Liver (tissue), 9 donors: ENCODE results near the gene RAN. TPM values are rescaled to one million over a fixed set of nuclear protein-coding genes. Genes with fewer than 3 reads are reported as not detected.

ENCODE experiments used
- DNase-seq: peaks from one replicate; pipeline ENCODE4 v3.0.0-alpha.2; 2017; ENCODE audit warnings: low spot score
- H3K27ac ChIP-seq, 2 donors: one replicate each; pipeline ENCODE4 v1.7.0; 2013; ENCODE audit warnings: inconsistent platforms in 2 of 2, low read length in 2 of 2, control low read depth in 1 of 2, low read depth in 1 of 2, mild to moderate bottlenecking in 1 of 2
- H3K27me3 ChIP-seq, 4 donors: one replicate each; pipeline versions ENCODE4 v1.6.1 to v1.7.0; 2013; ENCODE audit warnings: low read length in 3 of 4, inconsistent platforms in 1 of 4, mild to moderate bottlenecking in 1 of 4, moderate library complexity in 1 of 4; ENCODE audit not compliant: control insufficient read depth in 4 of 4, insufficient read depth in 4 of 4
- H3K36me3 ChIP-seq, 4 donors: one replicate each; pipeline versions ENCODE4 v1.6.1 to v1.7.0; 2013; ENCODE audit warnings: low read length in 3 of 4, mild to moderate bottlenecking in 3 of 4, low read depth in 1 of 4, moderate library complexity in 1 of 4; ENCODE audit not compliant: control insufficient read depth in 4 of 4, insufficient read depth in 3 of 4
- H3K4me1 ChIP-seq, 4 donors: one replicate each; pipeline versions ENCODE4 v1.6.1 to v1.7.0; 2013; ENCODE audit warnings: low read length in 3 of 4, mild to moderate bottlenecking in 3 of 4, moderate library complexity in 1 of 4; ENCODE audit not compliant: control insufficient read depth in 4 of 4, insufficient read depth in 4 of 4
- H3K4me3 ChIP-seq, 3 donors: one replicate each; pipeline versions ENCODE4 v1.6.1 to v1.7.0; 2013; ENCODE audit warnings: low read length in 3 of 3, control low read depth in 1 of 3, low read depth in 1 of 3, mild to moderate bottlenecking in 1 of 3
- H3K9ac ChIP-seq, 2 donors: one replicate each; pipeline ENCODE4 v1.7.0; 2013; ENCODE audit warnings: low read length in 2 of 2, mild to moderate bottlenecking in 2 of 2, moderate library complexity in 2 of 2, control low read depth in 1 of 2, low read depth in 1 of 2
- H3K9me3 ChIP-seq, 4 donors: one replicate each; pipeline versions ENCODE4 v1.6.1 to v1.7.0; 2013; ENCODE audit warnings: low read length in 3 of 4; ENCODE audit not compliant: control insufficient read depth in 4 of 4
- EGR1 ChIP-seq, 2 donors: IDR thresholded peaks; 2 replicates each; pipeline ENCODE4 v1.6.1; 2016 to 2018; ENCODE audit warnings: antibody characterized with exemption in 2 of 2, low read depth in 2 of 2
- FOXA2 ChIP-seq: IDR thresholded peaks from 2 replicates; pipeline ENCODE4 v1.6.1; 2016; ENCODE audit warnings: antibody characterized with exemption
- GABPA ChIP-seq, 2 donors: IDR thresholded peaks in 1 of 2; conservative IDR thresholded peaks in 1 of 2; 2 replicates each; pipeline ENCODE4 v1.6.1; 2016; ENCODE audit warnings: antibody characterized with exemption in 2 of 2, mild to moderate bottlenecking in 1 of 2, moderate library complexity in 1 of 2
- HNF4A ChIP-seq, 2 donors: conservative IDR thresholded peaks; 2 replicates each; pipeline ENCODE4 v1.6.1; 2016; ENCODE audit warnings: antibody characterized with exemption in 2 of 2, mild to moderate bottlenecking in 2 of 2
- HNF4G ChIP-seq: IDR thresholded peaks from 2 replicates; pipeline ENCODE4 v1.6.1; 2016; ENCODE audit warnings: antibody characterized with exemption
- JUND ChIP-seq, 2 donors: IDR thresholded peaks; 2 replicates each; pipeline ENCODE4 v1.6.1; 2016; ENCODE audit warnings: antibody characterized with exemption in 2 of 2
- NR2F2 ChIP-seq: IDR thresholded peaks from 2 replicates; pipeline ENCODE4 v1.6.1; 2016; ENCODE audit warnings: antibody characterized with exemption
- RAD21 ChIP-seq, 2 donors: IDR thresholded peaks; 2 replicates each; pipeline ENCODE4 v1.6.1; 2016; ENCODE audit warnings: antibody characterized with exemption in 2 of 2, mild to moderate bottlenecking in 2 of 2
- RXRA ChIP-seq, 2 donors: IDR thresholded peaks; 2 replicates each; pipeline ENCODE4 v1.6.1; 2017 to 2018; ENCODE audit warnings: antibody characterized with exemption in 2 of 2, mild to moderate bottlenecking in 1 of 2
- SP1 ChIP-seq: IDR thresholded peaks from 2 replicates; pipeline ENCODE4 v1.6.1; 2018; ENCODE audit warnings: antibody characterized with exemption, mild to moderate bottlenecking
- TAF1 ChIP-seq: conservative IDR thresholded peaks from 2 replicates; pipeline ENCODE4 v1.6.1; 2016; ENCODE audit warnings: antibody characterized with exemption, mild to moderate bottlenecking
- YY1 ChIP-seq: IDR thresholded peaks from 2 replicates; pipeline ENCODE4 v1.6.1; 2016; ENCODE audit warnings: antibody characterized with exemption, mild to moderate bottlenecking
- WGBS: extraction: QIAGEN DNeasy Blood & Tissue Kit; methylation state at CpG from one replicate; pipeline ENCODE4 v1.1.7; 2013; 5-methylcytosine and 5-hydroxymethylcytosine counted together
- polyA plus RNA-seq, 2 donors: library from polyadenylated mRNA; stranded (reverse) in 1 of 2; unstranded in 1 of 2; fragments of 200-250 nt in 1 of 2; fragments of >200 nt in 1 of 2; fragmentation: Nextera tagmentation in 1 of 2; extraction: Ambion mirVana in 1 of 2; gene quantifications; one replicate each; pipeline versions ENCODE4 v1.2.1 to v1.2.3, GENCODE V29; 2013 to 2015
- total RNA-seq, 2 donors: library from RNA; depleted of rRNA; stranded (reverse); fragments of >200 nt; gene quantifications; one replicate each; pipeline ENCODE4 v1.2.3, GENCODE V29; 2014
- TF ChIP-seq, protein P1 (sequence below): IDR thresholded peaks from 2 replicates; pipeline ENCODE4 v1.6.1; 2016; ENCODE audit warnings: antibody characterized with exemption
- TF ChIP-seq, protein P2 (sequence below): IDR thresholded peaks from 2 replicates; pipeline ENCODE4 v1.6.1; 2016; ENCODE audit warnings: antibody characterized with exemption
- TF ChIP-seq, protein P3 (sequence below): fragments of 150-350 bp; IDR thresholded peaks from 2 replicates; pipeline ENCODE4 v1.5.1; 2017; ENCODE audit warnings: improper control_type of control experiment, low read depth, low read length; ENCODE audit not compliant: missing input control
- TF ChIP-seq, protein P4 (sequence below): IDR thresholded peaks from 2 replicates; pipeline ENCODE4 v1.6.1; 2016; ENCODE audit warnings: antibody characterized with exemption
- TF ChIP-seq, protein P5 (sequence below): IDR thresholded peaks from 2 replicates; pipeline ENCODE4 v1.6.1; 2016; ENCODE audit warnings: antibody characterized with exemption, mild to moderate bottlenecking
- donor health status: healthy.
- donor health status: healthy.
- donor health status: healthy.
- donor health status: healthy.
- donor health status: healthy.

RAN gene
- total and polyA plus RNA-seq, 4 donors = 102 to 281 (median 186) TPM

DNA sequence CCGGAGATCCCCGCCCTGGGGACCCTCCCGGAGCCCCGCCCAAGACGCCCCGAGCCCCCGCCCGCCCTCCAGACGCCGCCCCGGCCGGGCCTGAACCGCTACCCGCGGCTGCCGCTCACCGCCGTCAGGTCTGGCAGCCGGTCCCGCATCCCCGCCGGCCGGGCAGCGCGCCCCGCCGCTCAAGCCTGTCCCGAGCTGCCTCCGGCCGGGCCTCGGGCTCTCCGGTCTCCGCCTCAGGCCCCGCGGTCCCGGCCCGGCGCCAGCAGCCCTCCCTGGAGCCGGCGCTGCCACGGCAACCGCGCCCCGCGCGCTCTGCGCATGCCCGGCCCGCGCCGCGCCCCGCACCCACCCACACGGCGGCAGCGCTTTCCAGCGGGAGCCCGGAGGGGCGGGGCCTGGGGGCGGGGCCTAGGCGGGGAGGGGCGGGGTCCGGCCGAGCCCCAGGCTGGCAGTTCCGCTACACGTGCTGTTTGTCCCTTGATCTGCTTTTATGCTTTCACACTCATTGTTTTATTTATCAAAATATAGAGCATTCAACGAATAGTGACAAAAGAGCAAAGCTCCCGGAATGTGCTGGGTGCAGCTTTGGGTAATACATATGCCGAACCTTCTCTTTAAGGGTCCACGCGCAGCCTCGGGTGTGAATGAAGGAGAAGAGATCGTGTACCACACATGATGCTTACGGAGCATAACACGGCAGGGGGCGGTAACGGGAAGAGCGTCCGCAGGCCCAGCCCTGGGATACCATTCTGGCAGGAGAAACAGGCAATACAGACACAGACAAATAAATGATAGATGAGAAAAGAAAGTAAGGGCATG is 32.7 kb upstream of the RAN start, which contains the start of gene STX2:
TSS of gene STX2 (minus strand) at position 300 of the 819 bp plus-strand sequence. CDS start at position 149, 151 bp downstream.
- TF ChIP-seq, protein P1, sequence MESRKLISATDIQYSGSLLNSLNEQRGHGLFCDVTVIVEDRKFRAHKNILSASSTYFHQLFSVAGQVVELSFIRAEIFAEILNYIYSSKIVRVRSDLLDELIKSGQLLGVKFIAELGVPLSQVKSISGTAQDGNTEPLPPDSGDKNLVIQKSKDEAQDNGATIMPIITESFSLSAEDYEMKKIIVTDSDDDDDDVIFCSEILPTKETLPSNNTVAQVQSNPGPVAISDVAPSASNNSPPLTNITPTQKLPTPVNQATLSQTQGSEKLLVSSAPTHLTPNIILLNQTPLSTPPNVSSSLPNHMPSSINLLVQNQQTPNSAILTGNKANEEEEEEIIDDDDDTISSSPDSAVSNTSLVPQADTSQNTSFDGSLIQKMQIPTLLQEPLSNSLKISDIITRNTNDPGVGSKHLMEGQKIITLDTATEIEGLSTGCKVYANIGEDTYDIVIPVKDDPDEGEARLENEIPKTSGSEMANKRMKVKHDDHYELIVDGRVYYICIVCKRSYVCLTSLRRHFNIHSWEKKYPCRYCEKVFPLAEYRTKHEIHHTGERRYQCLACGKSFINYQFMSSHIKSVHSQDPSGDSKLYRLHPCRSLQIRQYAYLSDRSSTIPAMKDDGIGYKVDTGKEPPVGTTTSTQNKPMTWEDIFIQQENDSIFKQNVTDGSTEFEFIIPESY = no peak
- TF ChIP-seq, protein P2, sequence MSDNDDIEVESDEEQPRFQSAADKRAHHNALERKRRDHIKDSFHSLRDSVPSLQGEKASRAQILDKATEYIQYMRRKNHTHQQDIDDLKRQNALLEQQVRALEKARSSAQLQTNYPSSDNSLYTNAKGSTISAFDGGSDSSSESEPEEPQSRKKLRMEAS = peak; percentile 84
- TF ChIP-seq, protein P3, sequence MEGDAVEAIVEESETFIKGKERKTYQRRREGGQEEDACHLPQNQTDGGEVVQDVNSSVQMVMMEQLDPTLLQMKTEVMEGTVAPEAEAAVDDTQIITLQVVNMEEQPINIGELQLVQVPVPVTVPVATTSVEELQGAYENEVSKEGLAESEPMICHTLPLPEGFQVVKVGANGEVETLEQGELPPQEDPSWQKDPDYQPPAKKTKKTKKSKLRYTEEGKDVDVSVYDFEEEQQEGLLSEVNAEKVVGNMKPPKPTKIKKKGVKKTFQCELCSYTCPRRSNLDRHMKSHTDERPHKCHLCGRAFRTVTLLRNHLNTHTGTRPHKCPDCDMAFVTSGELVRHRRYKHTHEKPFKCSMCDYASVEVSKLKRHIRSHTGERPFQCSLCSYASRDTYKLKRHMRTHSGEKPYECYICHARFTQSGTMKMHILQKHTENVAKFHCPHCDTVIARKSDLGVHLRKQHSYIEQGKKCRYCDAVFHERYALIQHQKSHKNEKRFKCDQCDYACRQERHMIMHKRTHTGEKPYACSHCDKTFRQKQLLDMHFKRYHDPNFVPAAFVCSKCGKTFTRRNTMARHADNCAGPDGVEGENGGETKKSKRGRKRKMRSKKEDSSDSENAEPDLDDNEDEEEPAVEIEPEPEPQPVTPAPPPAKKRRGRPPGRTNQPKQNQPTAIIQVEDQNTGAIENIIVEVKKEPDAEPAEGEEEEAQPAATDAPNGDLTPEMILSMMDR = peak; percentile 16
- TF ChIP-seq RAD21 (IDR thresholded peaks at IDR 0.05) = peak in 1 of 2 donors; percentile 12
- Histone ChIP-seq H3K27me3 (no peaks in the 10 kb centered on the region), H3K9ac (peak within 1 kb of the TSS in 1 of 2 donors; percentile 21), H3K27ac (peak within 1 kb of the TSS; percentile 74 to 81), H3K9me3 (no peaks in the 10 kb centered on the region), H3K4me3 (peak within 1 kb of the TSS; percentile 46 to 95 (median 55)), H3K4me1 (peaks cover 3 to 19% (median 13%) of the 10 kb centered on the region in 4 donors), H3K36me3 (no peaks in the 10 kb centered on the region)
- WGBS = 1% methylated on average over 79 of the region's 79 CpGs
- DNase-seq = peak; percentile 98

DNA sequence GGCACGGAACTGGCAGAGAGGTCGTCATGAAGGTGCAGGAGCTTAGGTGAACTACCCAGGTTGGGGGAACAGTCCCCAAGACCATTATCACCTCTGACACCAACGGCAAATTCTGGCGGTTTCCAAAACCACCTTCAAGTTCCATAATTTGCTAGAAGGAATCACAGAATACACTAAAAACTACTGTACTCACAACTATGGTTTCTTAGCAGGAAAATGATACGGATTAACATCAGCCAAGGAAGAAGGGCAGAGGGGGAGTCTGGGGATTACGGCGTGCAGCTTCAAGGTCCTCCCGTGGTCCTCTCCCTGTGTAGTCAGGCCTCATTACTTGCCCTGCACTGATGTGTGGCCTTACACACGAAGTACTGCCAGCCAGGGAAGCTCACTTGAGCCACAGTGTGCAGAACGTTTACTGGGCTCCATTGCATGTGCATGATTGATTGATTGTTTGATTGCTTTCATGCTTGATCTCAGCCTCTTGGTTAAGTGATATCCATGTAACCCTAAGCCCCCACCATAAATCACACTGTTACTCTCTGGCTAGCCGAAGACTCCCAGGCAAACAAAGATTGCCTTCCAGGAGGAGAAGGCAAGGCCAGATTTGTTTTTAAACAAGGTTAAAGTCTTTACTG is 32.0 kb upstream of the RAN start:
- Histone ChIP-seq H3K36me3 (no peaks in the 10 kb centered on the region), H3K9me3 (no peaks in the 10 kb centered on the region), H3K9ac (no peak overlapping the region), H3K4me3 (peak overlapping the region in 2 of 3 donors; percentile 44 to 95), H3K27me3 (no peaks in the 10 kb centered on the region), H3K27ac (no peak overlapping the region), H3K4me1 (peaks cover 3 to 19% (median 13%) of the 10 kb centered on the region in 4 donors)
- TF ChIP-seq EGR1 (IDR thresholded peaks at IDR 0.05; ENCODE audit: low read depth in 2 of 2) = no peak
- no peak for TF ChIP-seq TAF1
- no peak for TF ChIP-seq SP1
- no peak for TF ChIP-seq NR2F2
- TF ChIP-seq YY1 = no peak
- TF ChIP-seq, protein P4, sequence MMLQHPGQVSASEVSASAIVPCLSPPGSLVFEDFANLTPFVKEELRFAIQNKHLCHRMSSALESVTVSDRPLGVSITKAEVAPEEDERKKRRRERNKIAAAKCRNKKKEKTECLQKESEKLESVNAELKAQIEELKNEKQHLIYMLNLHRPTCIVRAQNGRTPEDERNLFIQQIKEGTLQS = no peak
- no peak for TF ChIP-seq RXRA (IDR thresholded peaks at IDR 0.05)
- TF ChIP-seq RAD21 (IDR thresholded peaks at IDR 0.05) = no peak
- TF ChIP-seq, protein P1 = no peak
- no peak for TF ChIP-seq HNF4A (conservative IDR thresholded peaks at IDR 0.05)
- no peak for TF ChIP-seq JUND (IDR thresholded peaks at IDR 0.05)
- no peak for TF ChIP-seq HNF4G
- TF ChIP-seq FOXA2 = no peak
- TF ChIP-seq, protein P5, sequence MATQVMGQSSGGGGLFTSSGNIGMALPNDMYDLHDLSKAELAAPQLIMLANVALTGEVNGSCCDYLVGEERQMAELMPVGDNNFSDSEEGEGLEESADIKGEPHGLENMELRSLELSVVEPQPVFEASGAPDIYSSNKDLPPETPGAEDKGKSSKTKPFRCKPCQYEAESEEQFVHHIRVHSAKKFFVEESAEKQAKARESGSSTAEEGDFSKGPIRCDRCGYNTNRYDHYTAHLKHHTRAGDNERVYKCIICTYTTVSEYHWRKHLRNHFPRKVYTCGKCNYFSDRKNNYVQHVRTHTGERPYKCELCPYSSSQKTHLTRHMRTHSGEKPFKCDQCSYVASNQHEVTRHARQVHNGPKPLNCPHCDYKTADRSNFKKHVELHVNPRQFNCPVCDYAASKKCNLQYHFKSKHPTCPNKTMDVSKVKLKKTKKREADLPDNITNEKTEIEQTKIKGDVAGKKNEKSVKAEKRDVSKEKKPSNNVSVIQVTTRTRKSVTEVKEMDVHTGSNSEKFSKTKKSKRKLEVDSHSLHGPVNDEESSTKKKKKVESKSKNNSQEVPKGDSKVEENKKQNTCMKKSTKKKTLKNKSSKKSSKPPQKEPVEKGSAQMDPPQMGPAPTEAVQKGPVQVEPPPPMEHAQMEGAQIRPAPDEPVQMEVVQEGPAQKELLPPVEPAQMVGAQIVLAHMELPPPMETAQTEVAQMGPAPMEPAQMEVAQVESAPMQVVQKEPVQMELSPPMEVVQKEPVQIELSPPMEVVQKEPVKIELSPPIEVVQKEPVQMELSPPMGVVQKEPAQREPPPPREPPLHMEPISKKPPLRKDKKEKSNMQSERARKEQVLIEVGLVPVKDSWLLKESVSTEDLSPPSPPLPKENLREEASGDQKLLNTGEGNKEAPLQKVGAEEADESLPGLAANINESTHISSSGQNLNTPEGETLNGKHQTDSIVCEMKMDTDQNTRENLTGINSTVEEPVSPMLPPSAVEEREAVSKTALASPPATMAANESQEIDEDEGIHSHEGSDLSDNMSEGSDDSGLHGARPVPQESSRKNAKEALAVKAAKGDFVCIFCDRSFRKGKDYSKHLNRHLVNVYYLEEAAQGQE = no peak
- TF ChIP-seq GABPA (IDR thresholded peaks at IDR 0.05 in 1 of 2, conservative IDR thresholded peaks at IDR 0.05 in 1 of 2) = no peak
- TF ChIP-seq, protein P2 = no peak
- WGBS = 75% methylated on average over 11 of the region's 11 CpGs
- no peak for DNase-seq
